GM10266 (cell line): ENCODE measurements around the gene TRPM1.

Source experiments
- DNase-seq: peaks from one replicate; pipeline ENCODE4 v3.0.0; 2012; ENCODE audit errors: extremely low spot score
- TF ChIP-seq, protein P1 (sequence below): IDR thresholded peaks from 2 replicates; pipeline ENCODE4 v1.5.1; 2012; ENCODE audit warnings: mild to moderate bottlenecking, low read depth; ENCODE audit not compliant: control insufficient read depth, insufficient read depth; ENCODE audit errors: missing control alignments

The TRPM1 gene

DNA sequence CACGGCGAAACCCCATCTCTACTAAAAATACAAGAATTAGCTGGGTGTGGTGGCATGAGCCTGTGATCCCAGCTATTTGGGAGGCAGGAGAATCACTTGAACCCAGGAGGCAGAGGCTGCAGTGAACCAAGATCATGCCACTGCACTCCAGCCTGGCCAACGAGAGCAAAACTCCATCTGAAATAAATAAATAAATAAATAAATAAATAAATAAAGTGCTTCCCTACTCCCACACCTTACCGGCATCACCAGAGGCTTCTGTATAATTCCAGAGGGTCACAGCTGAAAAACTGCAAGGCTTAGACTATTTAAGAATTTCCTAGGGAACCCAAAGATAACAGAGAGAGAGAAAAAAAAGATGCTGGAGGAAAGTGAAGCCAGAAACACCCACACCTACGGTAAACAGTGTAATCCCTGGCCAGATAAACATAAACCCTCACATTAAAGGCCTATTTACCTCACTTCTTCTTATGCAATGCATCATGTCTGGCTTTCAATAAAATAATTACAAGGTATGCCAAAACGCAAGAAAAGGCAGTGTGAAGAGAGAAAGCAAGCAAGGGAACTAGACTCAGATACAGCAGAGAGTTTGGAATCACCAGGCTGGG, 15.0 kb upstream of the TRPM1 start:
- TF ChIP-seq, protein P1, sequence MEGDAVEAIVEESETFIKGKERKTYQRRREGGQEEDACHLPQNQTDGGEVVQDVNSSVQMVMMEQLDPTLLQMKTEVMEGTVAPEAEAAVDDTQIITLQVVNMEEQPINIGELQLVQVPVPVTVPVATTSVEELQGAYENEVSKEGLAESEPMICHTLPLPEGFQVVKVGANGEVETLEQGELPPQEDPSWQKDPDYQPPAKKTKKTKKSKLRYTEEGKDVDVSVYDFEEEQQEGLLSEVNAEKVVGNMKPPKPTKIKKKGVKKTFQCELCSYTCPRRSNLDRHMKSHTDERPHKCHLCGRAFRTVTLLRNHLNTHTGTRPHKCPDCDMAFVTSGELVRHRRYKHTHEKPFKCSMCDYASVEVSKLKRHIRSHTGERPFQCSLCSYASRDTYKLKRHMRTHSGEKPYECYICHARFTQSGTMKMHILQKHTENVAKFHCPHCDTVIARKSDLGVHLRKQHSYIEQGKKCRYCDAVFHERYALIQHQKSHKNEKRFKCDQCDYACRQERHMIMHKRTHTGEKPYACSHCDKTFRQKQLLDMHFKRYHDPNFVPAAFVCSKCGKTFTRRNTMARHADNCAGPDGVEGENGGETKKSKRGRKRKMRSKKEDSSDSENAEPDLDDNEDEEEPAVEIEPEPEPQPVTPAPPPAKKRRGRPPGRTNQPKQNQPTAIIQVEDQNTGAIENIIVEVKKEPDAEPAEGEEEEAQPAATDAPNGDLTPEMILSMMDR: no peak
- no peak for DNase-seq

GRCh38 chr15:31111091-31111647, 9.6 kb upstream of the TRPM1 start:
- TF ChIP-seq, protein P1: no peak
- DNase-seq: no peak

- DNase-seq: no peak
- TF ChIP-seq, protein P1: no peak
These were observed 7.3 kb upstream of the TRPM1 start for GRCh38 chr15:31108836-31109235.

GRCh38 chr15:31106495-31107300, 5.2 kb upstream of the TRPM1 start:
- DNase-seq: no peak
- TF ChIP-seq, protein P1: no peak

DNA sequence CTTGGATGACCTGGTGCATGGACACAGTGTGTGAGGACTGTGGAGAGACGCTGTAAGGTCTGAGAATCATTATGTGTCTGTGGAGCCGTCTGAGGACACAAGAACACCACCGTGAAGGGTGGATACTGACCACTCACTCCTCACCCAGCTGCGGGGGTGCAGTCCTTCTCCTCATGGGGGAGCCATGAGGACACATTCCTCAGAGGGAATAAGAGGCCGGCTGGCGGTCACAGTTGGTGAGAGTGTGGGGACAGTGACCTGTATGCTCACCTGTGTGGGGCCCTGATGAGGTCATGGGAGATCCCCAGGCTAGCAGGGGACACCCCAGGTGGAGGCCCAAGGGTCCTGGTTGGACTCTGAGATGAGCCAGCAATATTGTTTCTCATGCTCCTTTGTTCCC, 2.5 kb upstream of the TRPM1 start:
- no peak for DNase-seq
- TF ChIP-seq, protein P1: no peak

DNA sequence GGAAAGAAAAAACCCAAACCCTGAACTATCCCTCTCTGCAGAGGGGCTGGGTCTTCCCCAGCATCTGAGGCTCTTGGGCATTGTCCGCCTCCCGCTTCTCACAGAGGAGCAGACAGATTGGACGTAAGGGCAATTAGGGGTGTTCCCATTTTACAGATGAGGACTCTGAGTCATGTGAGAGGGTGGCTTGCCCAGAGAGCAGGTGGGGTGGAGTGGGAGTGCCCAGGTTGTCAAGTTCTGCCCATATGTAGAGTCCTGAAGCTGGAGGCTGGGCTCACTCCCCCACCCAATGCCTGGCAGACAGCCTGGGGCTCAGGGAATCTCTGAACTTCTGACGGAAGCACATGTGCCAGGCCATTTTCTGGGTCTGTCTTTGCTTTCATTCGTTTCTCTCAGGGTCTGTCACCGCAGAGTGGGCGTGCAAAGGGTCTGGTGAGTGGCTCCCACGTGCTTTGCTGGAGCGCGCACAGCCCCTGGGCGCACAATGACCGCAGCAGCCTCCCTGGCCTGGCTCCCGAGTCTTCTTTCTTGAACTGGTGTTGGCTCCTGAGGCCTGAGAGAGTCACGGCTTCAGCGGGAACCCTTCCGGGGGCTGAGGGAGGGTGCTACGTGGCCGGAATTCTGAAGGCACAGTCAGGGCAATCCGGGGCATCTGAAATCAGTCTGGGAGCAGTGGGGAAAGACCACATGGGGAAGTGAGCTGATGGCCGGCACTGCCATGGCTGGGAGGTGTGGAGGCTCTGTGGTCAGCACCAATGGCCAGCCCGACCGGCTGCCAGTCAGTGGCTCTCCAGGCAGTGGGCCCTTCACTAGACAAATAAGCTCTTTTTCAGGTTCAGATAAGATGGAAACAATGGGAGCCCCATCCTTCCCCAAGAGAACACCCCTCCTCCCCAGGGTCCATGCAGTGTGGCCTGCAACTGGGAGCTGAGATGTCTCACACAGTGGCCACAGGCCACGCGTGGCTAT, 1.1 kb upstream of the TRPM1 start:
- DNase-seq: no peak

More for the DNA sequence above, 1.1 kb upstream of the TRPM1 start:
- TF ChIP-seq, protein P1: no peak
